NCI-H510A (cell line): Measurements from ENCODE around the gene PGLYRP3.

ENCODE experiments used
- DNase-seq: peaks from one replicate; lab custom pipeline; 2025; lab: John Stamatoyannopoulos, UW

Gene PGLYRP3, protein sequence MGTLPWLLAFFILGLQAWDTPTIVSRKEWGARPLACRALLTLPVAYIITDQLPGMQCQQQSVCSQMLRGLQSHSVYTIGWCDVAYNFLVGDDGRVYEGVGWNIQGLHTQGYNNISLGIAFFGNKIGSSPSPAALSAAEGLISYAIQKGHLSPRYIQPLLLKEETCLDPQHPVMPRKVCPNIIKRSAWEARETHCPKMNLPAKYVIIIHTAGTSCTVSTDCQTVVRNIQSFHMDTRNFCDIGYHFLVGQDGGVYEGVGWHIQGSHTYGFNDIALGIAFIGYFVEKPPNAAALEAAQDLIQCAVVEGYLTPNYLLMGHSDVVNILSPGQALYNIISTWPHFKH

GRCh38 chr1:153312570-153313186 is at the start of gene PGLYRP3:
PGLYRP3 (minus strand) TSS chr1:153312952; CDS start chr1:153310665, 2,287 bp downstream.
- no peak for DNase-seq

DNA sequence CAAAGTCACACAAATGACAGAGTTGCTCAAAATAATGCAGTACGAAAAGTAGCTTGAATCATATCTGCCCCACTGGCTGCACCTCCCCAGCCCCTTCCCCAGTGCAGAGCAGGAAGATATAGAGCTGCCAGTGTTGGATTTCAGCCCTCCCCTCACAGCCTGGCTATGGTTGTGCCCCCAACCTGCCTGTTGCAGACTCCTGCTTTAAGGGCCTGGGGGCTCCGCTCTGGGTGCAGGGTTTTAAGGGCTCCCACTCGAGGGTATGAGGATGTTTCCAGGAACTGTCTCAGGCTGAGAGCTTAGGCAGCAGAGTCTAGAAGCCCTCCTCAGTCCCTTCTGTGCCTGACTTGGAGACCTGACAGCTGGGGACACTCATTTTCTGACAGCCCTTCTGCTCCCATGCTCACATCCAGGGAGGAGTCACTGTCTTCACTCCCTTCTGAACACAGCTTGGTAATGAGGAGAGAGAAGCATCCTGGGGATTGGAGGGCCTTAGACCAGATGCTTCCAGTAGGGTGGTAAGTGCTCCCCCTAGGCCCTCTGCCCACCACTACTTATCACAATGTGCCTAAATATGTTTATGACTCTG is 49.5 kb upstream of the PGLYRP3 start:
- DNase-seq: no peak

DNA sequence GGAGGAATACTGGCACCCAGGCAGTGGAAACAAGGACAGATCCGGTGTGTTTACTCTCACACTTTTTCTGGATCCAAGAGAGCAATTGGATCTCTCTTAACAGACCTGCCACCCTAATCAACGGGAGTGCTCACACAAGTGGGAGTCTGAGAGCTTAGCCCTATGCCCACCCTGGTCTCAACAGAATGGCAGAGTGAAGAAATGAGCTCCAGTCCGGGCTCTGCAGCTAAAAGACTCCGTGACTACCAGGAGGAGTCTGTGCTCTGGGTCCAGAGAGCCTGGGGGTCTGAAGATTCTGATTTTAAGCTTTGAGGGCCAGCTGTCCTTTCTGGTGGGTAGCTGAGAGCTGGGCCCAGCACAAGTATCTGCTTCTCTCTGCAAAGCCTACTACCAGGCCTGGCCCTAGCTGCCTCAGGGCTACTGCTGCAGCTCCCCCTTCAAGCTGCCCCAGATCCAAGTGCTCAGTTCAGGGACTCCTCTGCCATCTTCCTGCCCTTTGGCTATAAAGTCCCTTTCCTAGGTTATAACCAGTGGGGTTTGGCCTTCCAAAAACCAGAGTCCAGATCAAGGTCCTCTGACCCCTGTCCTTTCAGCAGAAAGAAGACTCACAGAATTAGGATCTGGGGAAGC is 48.8 kb upstream of the PGLYRP3 start:
- DNase-seq: no peak

DNA sequence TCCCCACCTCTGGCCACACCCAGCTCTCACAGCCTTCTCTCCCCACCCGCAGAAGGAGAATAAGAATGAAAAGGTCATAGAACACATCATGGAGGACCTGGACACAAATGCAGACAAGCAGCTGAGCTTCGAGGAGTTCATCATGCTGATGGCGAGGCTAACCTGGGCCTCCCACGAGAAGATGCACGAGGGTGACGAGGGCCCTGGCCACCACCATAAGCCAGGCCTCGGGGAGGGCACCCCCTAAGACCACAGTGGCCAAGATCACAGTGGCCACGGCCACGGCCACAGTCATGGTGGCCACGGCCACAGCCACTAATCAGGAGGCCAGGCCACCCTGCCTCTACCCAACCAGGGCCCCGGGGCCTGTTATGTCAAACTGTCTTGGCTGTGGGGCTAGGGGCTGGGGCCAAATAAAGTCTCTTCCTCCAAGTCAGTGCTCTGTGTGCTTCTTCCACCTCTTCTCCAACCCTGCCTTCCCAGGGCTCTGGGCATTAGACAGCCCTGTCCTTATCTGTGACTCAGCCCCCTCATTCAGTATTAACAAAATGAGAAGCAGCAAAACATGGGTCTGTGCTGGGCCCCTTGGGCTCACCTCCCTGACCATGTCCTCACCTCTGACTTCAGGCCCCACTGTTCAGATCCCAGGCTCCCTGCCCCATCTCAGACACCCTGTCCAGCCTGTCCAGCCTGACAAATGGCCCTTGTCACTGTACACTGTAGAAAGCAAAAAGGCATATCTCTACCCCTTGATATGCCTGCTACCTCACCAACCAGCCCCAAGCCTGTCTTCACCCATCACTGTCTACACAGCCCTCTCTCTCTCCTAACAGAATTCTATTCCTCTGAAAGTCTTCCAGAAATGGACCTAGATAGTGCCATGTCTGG is 48.1 kb upstream of the PGLYRP3 start:
- DNase-seq: no peak

GRCh38 chr1:153360190-153360589 is 47.4 kb upstream of the PGLYRP3 start:
- DNase-seq: no peak

- DNase-seq: no peak
Measured at GRCh38 chr1:153359241-153359640, 46.5 kb upstream of the PGLYRP3 start.

DNA sequence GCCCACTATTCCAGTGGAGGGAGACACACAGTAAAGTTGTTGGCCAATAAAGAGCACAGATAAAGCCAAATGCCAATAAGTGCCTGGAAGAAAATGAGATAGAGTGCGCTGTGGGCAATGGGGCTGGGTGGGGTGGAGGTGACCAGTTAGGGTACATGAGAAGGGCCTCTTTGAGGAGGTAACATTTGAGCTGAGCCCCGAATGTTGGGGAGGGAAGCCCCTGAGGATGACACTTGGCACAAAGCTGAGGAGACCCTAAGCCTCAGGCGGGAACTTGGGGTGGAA is 45.9 kb upstream of the PGLYRP3 start:
- DNase-seq: no peak

DNA sequence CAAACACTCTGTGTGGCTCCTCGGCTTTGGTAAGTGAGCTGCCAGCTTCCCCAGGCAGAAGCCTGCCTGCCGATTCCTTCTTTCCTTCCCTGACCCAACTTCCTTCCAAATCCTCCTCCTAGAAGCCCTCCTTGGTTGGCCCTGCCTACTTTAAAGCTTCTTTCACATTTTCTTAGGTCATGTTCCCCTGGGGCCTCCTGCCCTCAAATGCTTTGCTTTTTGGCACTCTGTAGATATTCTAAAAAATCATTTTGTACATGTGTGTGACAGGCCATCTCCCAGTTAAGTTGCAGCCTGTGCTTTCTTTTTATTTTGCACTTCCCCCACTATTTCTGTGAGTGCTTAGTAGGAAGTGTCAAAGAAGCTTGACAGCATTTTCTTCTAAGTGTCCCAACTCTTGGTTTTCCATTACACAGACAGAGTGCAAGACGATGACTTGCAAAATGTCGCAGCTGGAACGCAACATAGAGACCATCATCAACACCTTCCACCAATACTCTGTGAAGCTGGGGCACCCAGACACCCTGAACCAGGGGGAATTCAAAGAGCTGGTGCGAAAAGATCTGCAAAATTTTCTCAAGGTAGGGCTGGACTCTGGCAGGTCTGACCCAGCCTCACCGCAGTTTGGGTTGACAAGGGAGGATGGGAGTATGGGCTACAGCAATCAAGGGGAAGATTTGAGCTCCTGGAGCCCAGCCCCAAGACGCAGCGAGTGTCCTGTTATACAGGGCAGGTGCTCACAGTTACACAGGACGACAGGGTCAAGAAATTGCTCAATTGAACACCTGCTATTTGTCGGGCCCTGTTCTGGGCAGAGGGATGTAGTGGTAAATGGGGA is 45.3 kb upstream of the PGLYRP3 start, which contains the start of gene S100A9:
TSS of gene S100A9 (plus strand) at position 2 of the 838 bp plus-strand sequence. CDS start at position 432, 430 bp downstream.
- DNase-seq: no peak

GRCh38 chr1:153357076-153357852 is 44.5 kb upstream of the PGLYRP3 start:
- DNase-seq: no peak

DNA sequence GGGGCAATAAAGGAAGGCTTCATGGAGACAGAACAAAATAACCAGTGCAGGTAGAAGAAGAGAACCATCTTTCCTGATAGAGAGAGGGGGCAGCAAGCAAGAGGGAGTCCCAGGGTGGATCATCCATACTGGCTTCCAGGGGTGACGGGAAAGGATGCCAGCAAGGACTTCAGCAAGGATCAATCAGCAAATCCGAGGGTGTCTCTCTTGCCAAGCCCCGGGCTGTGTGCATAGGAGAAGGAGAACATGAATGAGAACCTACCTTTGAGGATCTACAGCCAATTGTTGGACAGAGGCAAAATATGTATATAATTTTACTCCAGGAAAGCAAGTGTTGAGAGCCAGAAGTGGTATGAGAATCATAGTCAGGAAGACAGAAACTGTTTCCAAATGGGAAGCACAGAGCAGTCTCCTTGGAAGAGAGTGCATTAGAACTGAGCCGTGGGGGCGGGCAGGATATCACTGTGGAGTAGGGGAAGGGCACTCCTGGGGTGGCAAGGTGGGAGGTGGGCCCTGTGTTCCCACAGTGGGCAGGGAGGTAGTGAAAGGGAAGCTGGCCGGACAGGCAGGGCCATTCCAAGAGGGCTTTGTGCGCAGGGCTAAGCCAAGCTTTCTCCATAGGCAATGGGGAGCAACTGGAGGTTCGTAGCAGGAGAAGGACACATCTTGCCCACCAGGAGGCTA is 43.8 kb upstream of the PGLYRP3 start:
- no peak for DNase-seq

DNA sequence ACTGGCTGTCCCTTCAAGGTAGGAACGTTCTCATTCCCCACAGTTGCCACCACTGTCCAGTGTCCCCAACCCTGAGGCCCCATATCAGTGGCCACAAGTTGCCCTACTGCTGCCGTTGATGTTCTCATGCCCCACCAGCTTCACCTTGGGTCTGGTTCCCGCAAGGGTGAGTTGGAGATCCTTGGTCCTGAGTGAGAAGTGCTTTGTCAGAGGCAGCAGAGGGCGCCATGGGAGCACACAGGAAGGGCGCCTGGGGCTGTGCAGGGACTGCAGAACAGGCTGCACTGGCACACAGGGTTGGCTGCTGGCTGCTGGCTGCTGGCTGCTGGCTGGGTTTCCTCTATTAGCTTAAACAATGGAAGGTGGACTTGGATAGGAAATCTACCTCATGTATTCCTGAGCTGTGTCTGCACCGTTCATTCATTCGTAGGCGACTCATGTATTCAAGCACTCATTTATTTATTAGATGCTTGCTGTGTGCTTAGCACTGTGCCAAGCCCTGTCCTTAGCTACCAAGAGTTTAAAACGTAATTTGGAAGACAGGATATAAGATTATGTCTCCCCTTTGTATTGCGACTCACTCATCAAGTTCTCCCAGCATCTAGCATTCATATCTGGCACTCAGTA is 42.8 kb upstream of the PGLYRP3 start:
- no peak for DNase-seq

DNA sequence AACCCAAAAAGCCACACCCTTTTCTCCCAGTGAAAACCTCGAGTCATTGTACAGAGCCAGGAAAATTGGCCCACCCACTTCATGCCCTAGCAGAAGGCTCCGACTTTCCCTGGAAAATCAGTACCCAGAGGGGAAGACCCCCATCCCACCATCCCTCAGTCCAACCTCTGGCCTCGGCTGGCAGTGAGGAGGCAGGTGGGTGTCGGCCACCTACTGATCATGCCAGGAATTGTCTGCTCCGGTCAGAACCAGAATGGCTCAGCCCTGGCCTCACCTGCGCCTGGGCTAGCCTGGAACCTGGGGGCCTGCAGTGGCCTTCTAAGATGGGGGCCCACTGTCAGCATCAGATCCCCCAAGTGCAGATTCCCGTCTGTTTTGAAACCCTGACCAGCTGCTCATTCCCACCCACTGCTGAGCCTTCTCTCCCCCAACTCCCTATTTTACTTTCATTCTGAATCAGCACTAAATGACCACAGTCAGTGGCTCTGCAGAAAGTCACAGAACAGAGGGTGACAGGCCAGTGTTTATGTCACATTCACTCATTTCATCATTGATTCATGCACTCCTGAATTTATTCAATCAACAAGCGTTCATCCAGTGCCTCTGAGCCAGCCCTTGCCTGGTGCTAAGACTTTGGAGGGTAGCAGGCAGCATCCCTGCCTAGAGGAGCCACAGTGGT is 41.9 kb upstream of the PGLYRP3 start:
- DNase-seq: no peak

GRCh38 chr1:153353226-153353947 is 40.6 kb upstream of the PGLYRP3 start:
- no peak for DNase-seq

DNA sequence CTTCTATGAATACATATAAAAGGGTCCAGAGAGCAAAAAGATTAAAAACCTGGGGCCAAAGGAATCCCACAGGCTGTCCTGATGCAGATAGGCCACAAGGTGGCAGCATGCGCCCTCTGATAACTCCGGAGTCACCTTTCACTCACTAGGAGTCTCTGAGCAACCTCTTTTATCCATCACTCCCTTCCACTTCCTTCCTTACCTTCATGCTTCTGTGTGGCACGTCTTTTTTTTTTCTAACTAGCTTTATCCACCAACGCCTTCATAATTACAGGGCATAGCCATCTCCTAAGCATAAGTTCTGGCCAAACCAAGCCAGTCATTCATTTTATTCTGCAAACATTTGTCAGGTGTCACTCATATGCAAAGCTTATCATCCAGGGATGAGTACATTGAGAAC is 39.8 kb upstream of the PGLYRP3 start:
- DNase-seq: no peak

GRCh38 chr1:153350321-153350957 is 37.7 kb upstream of the PGLYRP3 start:
- DNase-seq: no peak

DNA sequence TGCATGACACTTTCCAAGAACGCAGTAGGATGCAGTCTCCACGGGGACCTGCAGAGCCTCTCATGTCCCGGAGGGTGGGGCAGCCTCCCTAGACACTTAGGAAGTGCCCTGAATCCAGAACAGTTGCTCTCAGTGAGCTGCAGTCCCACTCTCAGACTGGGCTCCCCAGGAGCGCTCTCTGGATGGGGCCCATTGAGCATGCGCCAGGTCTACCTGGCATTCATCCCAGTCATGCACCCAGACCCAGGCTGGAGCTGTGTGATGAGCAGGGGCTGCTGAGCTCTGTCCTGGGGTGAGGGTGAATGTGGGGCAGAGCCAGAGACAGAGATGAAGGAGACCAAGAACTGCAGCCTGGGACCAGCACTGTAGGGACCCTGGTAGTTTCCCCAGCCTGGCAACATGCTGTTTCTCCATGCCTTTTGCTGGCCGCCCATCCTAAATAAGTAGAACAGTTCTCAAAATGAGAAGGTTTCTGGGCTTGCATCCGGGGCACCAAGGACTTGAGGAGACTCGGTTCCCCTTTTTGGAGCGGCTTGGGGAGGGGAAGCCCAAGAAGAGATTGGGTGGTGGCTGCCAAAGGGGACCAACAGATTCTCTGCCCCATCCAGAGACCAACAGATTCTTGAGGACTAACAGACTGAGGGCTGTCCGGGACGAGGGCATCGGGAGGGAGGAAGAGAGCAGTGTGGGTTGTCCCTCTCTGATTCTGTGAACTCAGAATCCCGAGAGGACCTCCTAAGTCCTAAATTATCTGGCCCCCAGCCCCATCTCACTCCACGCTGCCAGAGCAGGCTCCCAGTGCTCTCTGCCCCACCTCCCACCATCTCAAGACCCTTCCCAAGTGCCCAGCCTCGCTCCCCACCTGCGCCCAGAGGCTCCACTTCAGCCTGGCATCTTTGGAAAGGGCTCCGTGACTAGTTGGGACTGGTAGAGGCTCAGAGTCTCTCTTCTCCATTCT is 36.9 kb upstream of the PGLYRP3 start:
- no peak for DNase-seq
